ENCODE results near the gene B3GNT8. TPM values are rescaled to one million over a fixed set of nuclear protein-coding genes. Genes with fewer than 3 reads are reported as not detected.

Gene B3GNT8
- total and polyA plus RNA-seq, 9 of the 15 experiments (the other 6 are each of a cell fraction or from before 2014, with no cell fraction given) = 0.11 to 2.9 (median 0.65) TPM; not detected in 2

- TF ChIP-seq HIVEP1 (CRISPR knock-in tag; IDR thresholded peaks at IDR 0.05) (no peak), KAT8 (IDR thresholded peaks at IDR 0.05; ENCODE audit: low read depth) (no peak), SIN3A (IDR thresholded peaks at IDR 0.05; ENCODE audit: borderline replicate concordance in 2 of 2, control insufficient read depth in 1 of 2, low read depth in 2 of 2, low read length in 2 of 2) (no peak), TBP (optimal IDR thresholded peaks at IDR 0.05; ENCODE audit: low read depth, low read length) (peak; percentile 64), KDM1A (IDR thresholded peaks at IDR 0.05) (no peak), ZNF57 (CRISPR knock-in tag; IDR thresholded peaks at IDR 0.05) (no peak), CTCF (IDR thresholded peaks at IDR 0.05 in 2 of 3, conservative IDR thresholded peaks at IDR 0.05 in 1 of 3; ENCODE audit: insufficient read depth in 2 of 3, low read depth in 1 of 3, low read length in 3 of 3) (peak; percentile 96 to 97 (median 97)), ARID3A (IDR thresholded peaks at IDR 0.05; ENCODE audit: borderline replicate concordance, low read depth, low read length) (no peak), MYC (IDR thresholded peaks at IDR 0.05; ENCODE audit: low read depth, low read length) (0 out of 2 replicates have a peak, but pooled peaks have one; percentile 16), MYC (CRISPR knock-in tag; IDR thresholded peaks at IDR 0.05; ENCODE audit: borderline replicate concordance, low read depth) (no peak), HNRNPH1 (optimal IDR thresholded peaks at IDR 0.05; ENCODE audit: low read depth, low read length) (no peak), ZNF3 (CRISPR knock-in tag; IDR thresholded peaks at IDR 0.05) (no peak), VEZF1 (CRISPR knock-in tag; IDR thresholded peaks at IDR 0.05) (no peak), TEAD4 (IDR thresholded peaks at IDR 0.05; ENCODE audit: low read length) (no peak), TEAD4 (CRISPR knock-in tag; IDR thresholded peaks at IDR 0.05; ENCODE audit: borderline replicate concordance) (no peak), ZNF354B (CRISPR knock-in tag; IDR thresholded peaks at IDR 0.05) (no peak), HDAC3 (IDR thresholded peaks at IDR 0.05; ENCODE audit: borderline replicate concordance, partially characterized antibody) (no peak), CAMTA2 (CRISPR knock-in tag; conservative IDR thresholded peaks at IDR 0.05) (no peak), POLR3A (IDR thresholded peaks at IDR 0.05; ENCODE audit: borderline replicate concordance, extremely low read depth, insufficient read depth, insufficient read length) (no peak)
- TF ChIP-seq, protein P1, sequence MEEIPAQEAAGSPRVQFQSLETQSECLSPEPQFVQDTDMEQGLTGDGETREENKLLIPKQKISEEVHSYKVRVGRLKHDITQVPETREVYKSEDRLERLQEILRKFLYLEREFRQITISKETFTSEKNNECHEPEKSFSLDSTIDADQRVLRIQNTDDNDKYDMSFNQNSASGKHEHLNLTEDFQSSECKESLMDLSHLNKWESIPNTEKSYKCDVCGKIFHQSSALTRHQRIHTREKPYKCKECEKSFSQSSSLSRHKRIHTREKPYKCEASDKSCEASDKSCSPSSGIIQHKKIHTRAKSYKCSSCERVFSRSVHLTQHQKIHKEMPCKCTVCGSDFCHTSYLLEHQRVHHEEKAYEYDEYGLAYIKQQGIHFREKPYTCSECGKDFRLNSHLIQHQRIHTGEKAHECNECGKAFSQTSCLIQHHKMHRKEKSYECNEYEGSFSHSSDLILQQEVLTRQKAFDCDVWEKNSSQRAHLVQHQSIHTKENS (CRISPR knock-in tag; IDR thresholded peaks at IDR 0.05) = no peak
These were observed 22.1 kb upstream of the B3GNT8 start (continued) for GRCh38 chr19:41449079-41449864.

Data from K562 (cell line).